ENCODE measurements around the gene PSIP1.

- TF ChIP-seq CTCF (IDR thresholded peaks at IDR 0.05; ENCODE audit: poor library complexity) (no peak), EZH2 (IDR thresholded peaks at IDR 0.05; ENCODE audit: borderline replicate concordance) (no peak), EZH2phosphoT487 (IDR thresholded peaks at IDR 0.05; ENCODE audit: low read depth, severe bottlenecking, unreplicated experiment) (no peak)
Observed at GRCh38 chr9:15491950-15492349, 18.8 kb downstream of the PSIP1 start.
